Stimulated activated CD4-positive, alpha-beta T cell treated with anti-CD3 and anti-CD28 coated beads, Interleukin-1b, Interleukin-23, amount 100 ng/mL, for 1 hour (primary cell): ENCODE results near the gene DNAH8.
"Not testable (repeated sequence)": the region's sequence is repeated elsewhere in the genome, so short reads cannot be mapped to it uniquely, and the experiment has no call there.

Source experiments
- DNase-seq, 2 donors: peaks; one replicate each; pipeline ENCODE4 v3.0.0-alpha.2; 2020; ENCODE audit warnings: low read depth in 2 of 2

DNAH8 gene

GRCh38 chr6:38907264-38907663 lies 192.2 kb downstream of the DNAH8 start:
- DNase-seq = no peak

DNA sequence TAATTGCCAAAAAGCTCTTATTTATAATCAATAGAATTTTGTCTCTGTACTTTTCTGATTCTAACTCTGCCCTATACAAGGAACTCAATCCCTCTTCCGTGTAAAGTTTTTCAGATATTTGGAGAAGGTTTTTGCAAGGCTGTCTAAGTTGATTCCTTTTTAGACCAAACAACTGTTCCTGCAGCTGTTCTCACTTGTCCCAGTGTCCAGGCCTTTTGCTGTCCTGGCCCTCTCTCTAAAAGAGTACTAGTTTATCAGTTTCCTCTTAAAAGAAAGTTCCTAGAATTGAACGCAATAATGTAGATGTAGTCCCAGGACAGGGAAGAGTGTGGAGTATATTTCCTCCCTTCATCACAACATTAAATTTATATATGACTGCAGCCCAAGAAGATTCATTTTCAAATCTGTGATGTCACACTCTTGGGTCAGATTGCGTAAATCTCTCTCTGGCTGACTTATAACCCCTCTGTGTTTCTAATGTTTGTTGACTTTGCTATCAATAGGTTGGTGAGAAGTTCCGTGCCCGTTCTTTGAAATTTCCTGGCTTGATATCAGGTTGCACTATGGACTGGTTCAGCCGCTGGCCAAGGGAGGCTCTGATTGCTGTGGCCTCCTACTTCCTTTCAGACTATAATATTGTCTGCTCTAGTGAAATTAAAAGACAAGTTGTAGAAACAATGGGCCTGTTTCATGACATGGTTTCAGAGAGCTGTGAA lies 194.1 kb downstream of the DNAH8 start:
- no peak for DNase-seq

DNA sequence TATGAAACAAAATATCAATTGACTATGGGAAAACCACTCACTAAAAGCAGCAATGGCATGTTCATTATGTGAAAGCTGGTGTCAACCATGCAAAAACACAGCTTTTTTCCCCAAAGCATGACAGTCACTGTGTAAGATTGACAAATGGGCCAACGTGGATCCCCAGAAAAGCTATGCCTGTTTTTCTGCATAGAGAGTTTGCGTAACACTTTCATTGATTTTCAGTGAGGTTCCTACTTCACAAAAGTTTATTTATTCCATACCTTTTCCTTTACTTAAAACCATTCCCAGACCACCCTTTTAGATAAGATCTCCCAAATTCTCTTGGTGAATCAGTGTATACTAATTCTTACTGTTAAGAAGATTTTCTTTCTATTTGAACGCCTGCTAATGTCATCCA lies 195.1 kb downstream of the DNAH8 start:
- no peak for DNase-seq

GRCh38 chr6:38912378-38912777 lies 197.3 kb downstream of the DNAH8 start:
- no peak for DNase-seq

GRCh38 chr6:38915205-38915925 lies 200.3 kb downstream of the DNAH8 start:
- DNase-seq = no peak

- DNase-seq = not testable (repeated sequence)
Measured at GRCh38 chr6:38921540-38921939, 206.4 kb downstream of the DNAH8 start.

DNA sequence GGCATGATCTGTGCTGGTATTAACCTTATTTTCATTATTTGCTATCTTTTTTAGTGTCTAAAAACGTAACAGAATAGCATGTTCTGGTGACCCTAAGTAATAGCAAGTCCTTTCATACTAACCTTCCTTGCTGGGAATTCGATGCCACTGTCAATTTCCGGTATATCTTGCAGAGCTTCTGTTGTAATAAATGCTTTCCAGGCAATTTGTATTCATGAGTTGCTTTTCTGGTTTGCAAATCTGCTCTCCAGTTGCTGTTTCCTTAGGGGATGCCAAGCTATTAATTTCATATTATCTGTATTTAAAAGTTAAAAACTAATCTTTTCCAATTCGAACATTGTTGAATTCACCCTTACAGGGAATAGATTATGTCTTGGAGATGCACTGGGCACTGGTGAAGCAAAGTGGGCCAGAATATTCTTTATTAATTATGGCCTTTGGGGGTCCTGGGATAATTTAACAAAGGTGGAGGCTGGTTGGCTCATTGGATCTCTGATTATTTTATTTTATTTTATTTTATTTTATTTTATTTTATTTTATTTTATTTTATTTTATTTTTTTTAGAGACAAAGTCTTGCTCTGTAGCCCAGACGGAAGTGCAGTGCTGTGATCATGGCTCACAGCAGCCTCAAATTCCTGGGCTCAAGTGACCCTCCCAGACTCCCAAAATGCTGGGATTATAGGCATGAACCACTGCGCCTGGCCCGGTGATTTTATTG lies 209.8 kb downstream of the DNAH8 start:
- DNase-seq = no peak

DNA sequence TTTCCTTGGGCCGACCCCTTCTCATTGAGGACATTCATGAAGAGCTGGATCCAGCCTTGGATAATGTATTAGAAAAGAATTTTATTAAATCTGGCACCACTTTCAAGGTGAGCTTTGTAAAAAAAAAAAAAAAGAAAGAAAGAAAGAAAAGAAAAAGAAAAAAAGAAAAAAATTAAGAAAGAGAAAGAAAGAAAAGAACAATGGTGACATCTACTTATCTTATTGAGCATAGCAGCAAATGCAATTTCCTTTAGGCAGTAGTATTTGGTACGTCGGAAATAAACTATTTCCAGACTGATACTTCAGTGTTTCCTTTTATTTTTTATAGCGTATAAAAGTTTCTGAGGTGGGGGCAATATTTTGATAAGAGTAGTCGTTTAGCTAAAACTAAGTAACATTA lies 214.4 kb downstream of the DNAH8 start:
- DNase-seq = no peak

GRCh38 chr6:38933426-38933825 lies 218.3 kb downstream of the DNAH8 start:
- no peak for DNase-seq

GRCh38 chr6:38935051-38935450 lies 219.9 kb downstream of the DNAH8 start:
- DNase-seq = no peak

- DNase-seq = no peak
Measured at GRCh38 chr6:38937839-38938613, 222.9 kb downstream of the DNAH8 start.

- DNase-seq = no peak
Measured at GRCh38 chr6:38938741-38939140, 223.6 kb downstream of the DNAH8 start.

DNA sequence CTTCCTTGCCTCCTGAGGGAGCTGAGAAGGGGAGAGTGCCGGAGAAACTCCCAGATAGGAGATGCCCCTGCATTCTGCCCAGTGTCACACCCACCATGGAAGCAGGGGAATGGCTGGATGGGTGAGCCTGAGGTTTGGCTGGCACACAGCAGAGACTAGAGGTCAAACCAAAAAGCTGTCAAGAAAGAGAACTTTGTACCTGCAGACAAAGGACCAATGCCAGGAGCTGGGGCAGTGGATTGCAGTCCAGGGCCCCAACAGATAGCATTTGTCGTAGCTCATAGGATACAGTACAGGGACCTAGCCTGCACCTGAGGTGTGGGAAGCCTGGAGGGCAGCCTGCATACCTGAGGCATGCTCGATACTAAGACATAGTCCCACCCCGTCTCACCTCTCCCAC lies 227.3 kb downstream of the DNAH8 start:
- no peak for DNase-seq

DNA sequence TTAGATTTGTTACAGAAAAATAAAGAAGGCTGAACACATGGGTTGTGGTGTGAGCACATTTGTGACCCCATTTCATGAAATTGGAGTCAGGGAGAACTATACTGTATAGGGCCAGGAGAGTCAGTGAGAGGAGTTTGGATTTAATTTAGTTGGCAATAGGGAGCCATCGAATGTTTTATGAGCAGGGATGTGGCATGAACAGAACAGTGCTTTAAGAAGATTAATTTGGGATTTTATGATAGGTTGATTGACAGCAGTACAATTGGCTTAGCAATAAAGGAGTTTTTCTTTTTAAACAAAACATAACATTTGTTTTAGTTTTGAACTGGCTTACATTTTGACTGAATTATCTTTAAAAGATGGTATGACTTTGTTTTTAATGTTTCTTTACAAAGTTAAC lies 227.9 kb downstream of the DNAH8 start:
- DNase-seq = no peak

GRCh38 chr6:38943964-38944363 lies 228.9 kb downstream of the DNAH8 start:
- DNase-seq = no peak

DNA sequence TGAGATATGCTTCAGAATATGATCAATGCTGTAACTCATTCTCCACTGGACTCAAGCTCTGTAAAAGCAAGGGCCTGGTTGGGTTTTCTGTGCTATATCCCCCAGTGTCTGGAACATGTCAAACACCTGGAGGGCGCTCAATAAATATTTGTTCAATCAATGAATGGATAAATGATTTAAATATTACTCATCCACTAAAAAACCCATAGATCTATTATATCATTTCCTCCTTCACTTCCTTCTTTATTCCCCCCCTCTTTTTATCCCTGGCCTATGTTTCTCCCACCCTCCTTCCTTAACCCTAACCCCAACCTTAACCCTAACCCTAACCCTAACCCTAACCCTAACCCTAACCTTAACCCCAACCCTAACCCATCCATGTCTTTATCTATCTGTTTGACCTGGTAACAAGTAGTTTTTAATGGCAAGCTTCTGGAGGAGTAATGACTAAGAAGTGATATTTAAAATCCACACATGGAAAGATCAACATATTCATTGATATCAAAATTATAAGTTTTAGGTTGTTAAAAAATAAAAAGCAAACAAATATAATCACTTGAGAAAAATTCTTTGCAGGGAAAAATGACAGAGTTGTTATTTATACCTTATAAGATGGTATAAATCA lies 229.7 kb downstream of the DNAH8 start:
- DNase-seq = no peak

DNA sequence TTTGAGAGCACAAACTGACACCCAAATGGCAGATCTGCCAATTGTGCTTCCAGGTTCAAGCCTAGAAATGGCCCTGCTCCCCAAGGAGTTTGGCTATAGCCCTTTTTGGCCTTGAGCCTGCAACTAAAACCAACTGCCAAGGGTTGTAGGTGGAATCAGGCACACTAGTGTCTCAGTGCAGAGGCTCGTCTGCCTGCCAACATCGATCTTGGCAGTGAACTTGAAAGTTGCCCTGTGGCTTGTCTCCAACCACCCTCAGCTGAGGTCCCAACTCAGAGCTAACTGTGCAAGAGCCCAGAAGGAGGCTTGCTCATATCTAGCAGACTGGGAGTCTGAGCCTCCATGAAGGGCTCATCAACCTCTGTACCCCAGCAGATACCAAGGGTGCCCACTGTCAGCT lies 240.8 kb downstream of the DNAH8 start:
- no peak for DNase-seq

DNA sequence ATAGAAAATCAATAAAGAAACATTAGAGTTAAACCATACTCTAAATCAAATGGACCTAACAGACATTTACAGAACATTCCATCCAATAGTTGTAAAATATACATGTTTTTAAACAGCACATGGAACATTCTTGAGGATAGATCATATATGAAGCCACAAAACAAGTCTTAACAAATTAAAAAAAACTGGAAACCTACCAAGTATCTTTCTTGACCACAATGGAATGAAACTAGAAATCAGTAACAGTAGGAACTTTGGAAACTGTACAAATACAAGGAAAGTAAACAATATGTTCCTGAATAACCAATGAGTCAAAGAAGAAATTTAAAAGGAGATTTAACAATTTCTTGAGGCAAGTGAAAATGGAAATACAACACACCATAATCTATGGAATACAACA lies 242.3 kb downstream of the DNAH8 start:
- DNase-seq = no peak

GRCh38 chr6:38959138-38959537 lies 244.0 kb downstream of the DNAH8 start:
- no peak for DNase-seq

DNA sequence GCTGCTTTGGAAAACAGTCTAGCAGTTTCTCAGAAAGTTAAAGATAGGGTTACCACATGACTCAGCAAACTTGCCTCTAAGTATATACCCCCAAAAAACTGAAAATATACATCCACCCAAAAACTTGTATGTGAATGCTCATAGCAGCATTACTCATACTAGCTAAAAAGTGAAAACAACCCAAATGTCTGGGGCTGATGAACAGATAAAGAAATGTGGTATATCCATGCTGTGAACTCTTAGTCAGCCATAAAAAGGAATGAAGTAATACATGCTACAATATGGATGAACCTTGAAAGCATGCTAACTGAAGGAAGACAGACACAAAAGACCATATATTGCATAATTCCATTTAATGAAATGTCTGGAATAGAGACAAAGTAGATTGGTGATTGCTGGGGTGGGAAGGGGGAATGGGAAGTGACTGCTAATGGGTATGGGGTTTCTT lies 253.6 kb downstream of the DNAH8 start:
- DNase-seq = no peak
